ENCODE results near the gene RAG1.

DNA sequence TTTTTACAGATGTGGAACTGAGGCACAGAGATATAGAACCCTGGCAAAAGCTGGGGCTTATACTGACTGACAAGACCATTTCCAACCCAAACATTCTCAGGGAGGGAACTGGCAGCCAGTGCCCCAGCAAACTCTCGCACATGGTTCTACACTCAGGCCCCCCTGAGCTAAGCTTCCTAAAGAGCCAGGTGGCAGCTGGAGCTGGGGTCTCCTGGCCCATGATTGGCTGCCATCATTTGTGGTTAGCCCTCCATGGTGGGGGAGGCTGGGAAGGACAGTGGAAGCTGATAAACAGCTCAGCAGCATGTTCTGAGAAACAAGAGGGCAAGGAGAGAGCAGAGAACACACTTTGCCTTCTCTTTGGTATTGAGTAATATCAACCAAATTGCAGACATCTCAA, at the start of gene RAG1:
- TF ChIP-seq CTCF (IDR thresholded peaks at IDR 0.05) (no peak), POLR2A (IDR thresholded peaks at IDR 0.05) (no peak)
